ENCODE measurements around the gene CFAP107.
"Not testable (repeated sequence)": the region's sequence is repeated elsewhere in the genome, so short reads cannot be mapped to it uniquely, and the experiment has no call there.

Gene CFAP107

DNA sequence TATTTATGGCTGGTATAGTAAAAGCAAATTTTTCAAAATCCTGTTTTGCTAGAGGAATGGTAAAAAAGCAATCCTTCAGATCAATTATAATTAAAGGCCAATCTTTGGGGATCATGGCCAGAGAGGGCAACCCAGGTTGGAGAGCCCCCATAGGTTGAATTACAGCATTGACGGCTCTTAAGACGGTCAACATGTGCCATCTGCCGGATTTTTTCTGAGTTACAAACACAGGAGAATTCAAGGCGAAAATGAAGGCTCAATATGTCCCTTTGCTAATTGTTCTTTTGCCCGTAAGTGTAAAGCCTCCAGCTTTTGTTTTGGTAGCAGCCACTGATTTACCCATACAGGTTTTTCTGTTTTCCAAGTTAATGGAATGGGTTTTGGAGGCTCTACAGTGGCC is 35.5 kb downstream of the CFAP107 start:
- DNase-seq, result not testable (repeated sequence)

DNA sequence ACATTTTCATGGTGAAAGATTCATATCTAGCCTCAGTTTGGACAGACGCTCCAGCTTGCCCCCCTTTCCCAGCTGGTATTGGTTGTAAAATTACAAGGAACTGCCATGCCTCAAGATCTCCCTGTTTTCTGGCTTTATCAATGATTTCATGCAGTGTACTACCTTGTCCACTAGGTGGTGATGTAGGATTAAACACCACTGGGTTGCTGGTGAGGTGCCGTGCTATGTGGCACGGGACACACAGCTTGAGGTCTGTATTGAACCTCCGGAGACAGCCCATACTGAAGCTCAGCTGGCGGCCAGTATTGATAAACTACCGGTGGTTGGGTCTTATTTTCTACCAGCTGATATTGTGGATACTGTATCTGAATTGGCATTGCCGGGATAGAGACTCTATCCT is 37.8 kb downstream of the CFAP107 start:
- DNase-seq, result not testable (repeated sequence)

DNA sequence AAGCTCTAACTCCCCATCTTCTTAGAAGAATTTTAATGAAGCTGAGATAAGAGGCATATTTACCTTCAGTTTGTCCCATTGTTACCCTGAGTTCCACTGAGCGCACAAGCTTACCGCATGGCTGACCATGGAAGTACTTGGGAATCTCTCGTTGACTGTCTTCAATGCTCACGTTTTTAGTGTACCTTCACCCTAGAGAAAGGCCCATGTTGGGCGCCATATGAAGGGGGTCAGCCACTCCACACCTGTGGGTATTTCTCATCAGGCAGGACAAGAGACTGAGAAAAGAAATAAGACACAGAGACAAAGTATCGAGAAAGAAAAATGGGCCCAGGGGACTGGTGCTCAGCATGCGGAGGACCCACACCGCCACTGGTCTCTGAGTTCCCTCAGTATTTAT is 38.7 kb downstream of the CFAP107 start:
- not testable (repeated sequence) for DNase-seq

DNA sequence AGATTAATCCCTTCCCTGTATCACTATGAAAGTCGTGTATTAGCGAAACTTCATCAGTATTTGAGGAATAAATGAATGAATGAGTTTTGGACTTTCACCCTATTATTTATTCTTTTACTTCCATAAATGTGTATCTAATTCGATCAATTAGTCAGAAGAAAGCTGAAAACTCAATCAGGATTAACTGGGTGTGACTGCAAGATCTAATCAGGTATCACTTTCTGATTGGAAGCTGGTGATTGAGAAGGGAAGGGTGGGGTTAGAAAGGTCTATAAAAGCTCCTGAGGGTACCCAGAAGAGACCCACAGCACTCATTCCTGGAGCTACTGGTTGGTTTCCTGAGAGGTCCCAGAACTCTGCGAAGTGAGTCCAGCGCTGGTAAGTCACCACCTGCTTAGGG is 45.1 kb downstream of the CFAP107 start, which contains the start of gene PRAMEF1:
Gene PRAMEF1 (plus strand): TSS at position 301 of the 400 bp plus-strand sequence. CDS start 1,831 bp downstream, outside the sequence.
- DNase-seq, result not testable (repeated sequence)

DNA sequence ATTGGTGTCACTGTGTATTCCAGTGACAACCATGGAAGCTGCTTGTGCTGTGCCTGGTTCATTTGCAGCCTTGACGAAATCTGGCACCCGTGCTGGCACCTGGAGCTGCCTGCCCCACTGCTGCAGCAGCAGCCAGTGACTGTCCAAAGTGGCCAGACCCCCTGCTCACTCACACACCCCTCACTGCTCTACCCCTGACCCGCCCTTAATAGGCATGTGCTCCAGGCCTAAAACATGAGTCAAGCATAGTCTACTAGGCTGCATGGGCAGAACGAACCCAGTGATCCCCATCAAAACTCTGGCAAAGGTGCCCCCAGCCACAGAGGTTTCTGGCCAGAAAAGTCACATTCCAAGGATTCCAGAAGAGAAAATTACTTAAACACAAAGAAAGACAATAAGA is 52.9 kb downstream of the CFAP107 start:
- DNase-seq, result no peak

DNA sequence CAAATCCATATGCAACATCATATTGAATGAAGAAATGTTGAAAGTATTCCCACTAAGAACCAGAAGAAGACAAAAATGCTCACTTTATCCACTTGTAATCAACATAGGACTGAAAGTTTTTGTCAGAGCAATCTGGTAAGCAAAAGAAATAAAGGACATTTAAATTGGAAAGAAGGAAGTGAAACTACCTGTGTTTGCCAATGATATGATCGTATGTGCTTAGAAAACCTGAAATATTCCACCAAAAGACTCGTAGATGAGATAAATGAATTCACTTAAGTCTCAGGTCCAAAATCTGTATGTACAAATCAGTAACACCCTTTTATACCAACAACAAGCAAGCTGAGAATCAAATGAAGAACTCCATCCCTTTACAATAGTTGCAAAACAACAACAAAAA is 53.7 kb downstream of the CFAP107 start:
- DNase-seq, result no peak

DNA sequence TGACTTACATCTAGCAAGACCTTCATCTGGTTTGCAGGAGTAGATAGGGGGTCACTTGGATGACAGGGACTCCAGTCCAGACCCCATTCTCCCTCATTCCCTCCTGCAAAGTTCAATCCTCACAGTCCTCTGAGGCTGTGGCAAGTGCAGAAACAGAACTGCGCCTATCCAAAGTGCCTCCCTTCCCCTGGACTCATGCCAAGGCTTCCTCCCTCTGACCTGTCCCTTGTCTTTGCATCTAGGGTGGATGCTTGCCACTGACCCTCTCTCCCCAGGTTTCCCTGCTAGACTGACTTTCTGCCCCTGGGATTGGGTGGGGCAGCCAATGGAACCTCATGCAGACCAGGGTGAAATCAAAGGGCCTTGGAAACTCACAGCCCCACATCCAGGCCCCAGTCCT is 63.9 kb downstream of the CFAP107 start:
- DNase-seq, result no peak

DNA sequence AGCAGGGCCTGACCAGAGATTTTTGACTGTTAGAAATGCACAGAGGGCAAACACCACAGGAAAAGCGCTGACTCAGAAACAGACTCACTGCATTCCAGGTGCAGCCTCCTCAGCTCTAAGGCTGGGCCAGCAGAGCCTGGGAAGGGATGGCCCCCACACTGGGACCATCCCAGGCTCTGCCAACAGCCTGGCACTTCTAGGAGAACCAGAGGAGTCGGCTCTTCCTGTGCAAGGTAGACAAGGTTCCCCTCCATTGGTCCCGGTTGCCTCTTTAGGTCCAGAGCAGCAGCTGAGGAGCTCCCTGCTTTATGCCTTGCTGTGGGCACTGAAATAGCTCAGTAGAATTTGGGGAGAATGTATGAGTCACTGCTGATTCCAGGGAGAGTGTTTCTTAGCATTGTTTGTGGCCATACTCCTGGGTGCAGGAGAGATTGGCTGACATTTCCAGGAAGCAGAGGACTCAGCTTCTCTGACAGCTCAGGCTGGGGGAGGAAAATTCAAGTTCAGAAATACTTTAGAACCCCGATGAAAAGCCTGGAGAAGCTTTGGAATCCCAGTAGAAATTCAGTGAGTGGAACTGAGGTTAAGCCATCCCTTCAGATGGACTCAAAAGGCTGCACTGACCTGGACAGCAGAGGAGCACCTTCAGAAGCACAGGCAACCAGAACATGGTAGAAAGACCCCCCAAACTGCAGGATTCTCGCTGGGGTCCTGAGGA is 64.8 kb downstream of the CFAP107 start:
- no peak for DNase-seq

DNA sequence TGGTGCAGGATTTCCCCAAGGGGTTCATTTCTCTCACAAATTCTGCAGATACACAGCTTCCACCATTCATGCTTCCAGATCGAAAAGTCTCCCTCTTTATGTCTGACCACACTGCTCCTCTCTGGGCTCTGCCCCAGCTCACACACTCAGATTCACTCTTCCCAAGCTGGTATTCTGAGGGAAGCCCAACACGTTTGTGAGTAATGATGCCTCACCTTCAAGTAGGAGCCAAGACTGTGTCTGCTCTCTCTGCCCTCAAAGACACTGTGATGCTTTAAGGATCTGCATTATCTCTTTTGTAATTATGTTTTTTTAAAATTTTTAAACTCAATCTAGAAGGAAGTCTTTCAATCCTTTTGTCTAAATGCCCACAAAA is 65.4 kb downstream of the CFAP107 start:
- no peak for DNase-seq

All from stimulated activated CD4-positive, alpha-beta T cell treated with anti-CD3 and anti-CD28 coated beads, Interleukin-1b, Interleukin-23, amount 100 ng/mL, for 48 hours (primary cell).